Liver (tissue), 9 donors: ENCODE data around the gene ADTRP. TPM values are rescaled to one million over a fixed set of nuclear protein-coding genes. Genes with fewer than 3 reads are reported as not detected.

Experiments used
- DNase-seq: peaks from one replicate; pipeline ENCODE4 v3.0.0-alpha.2; 2017; ENCODE audit warnings: low spot score
- H3K27ac ChIP-seq, 2 donors: one replicate each; pipeline ENCODE4 v1.7.0; 2013; ENCODE audit warnings: inconsistent platforms in 2 of 2, low read length in 2 of 2, control low read depth in 1 of 2, low read depth in 1 of 2, mild to moderate bottlenecking in 1 of 2
- H3K27me3 ChIP-seq, 4 donors: one replicate each; pipeline versions ENCODE4 v1.6.1 to v1.7.0; 2013; ENCODE audit warnings: low read length in 3 of 4, inconsistent platforms in 1 of 4, mild to moderate bottlenecking in 1 of 4, moderate library complexity in 1 of 4; ENCODE audit not compliant: control insufficient read depth in 4 of 4, insufficient read depth in 4 of 4
- H3K36me3 ChIP-seq, 4 donors: one replicate each; pipeline versions ENCODE4 v1.6.1 to v1.7.0; 2013; ENCODE audit warnings: low read length in 3 of 4, mild to moderate bottlenecking in 3 of 4, low read depth in 1 of 4, moderate library complexity in 1 of 4; ENCODE audit not compliant: control insufficient read depth in 4 of 4, insufficient read depth in 3 of 4
- H3K4me1 ChIP-seq, 4 donors: one replicate each; pipeline versions ENCODE4 v1.6.1 to v1.7.0; 2013; ENCODE audit warnings: low read length in 3 of 4, mild to moderate bottlenecking in 3 of 4, moderate library complexity in 1 of 4; ENCODE audit not compliant: control insufficient read depth in 4 of 4, insufficient read depth in 4 of 4
- H3K4me3 ChIP-seq, 3 donors: one replicate each; pipeline versions ENCODE4 v1.6.1 to v1.7.0; 2013; ENCODE audit warnings: low read length in 3 of 3, control low read depth in 1 of 3, low read depth in 1 of 3, mild to moderate bottlenecking in 1 of 3
- H3K9ac ChIP-seq, 2 donors: one replicate each; pipeline ENCODE4 v1.7.0; 2013; ENCODE audit warnings: low read length in 2 of 2, mild to moderate bottlenecking in 2 of 2, moderate library complexity in 2 of 2, control low read depth in 1 of 2, low read depth in 1 of 2
- H3K9me3 ChIP-seq, 4 donors: one replicate each; pipeline versions ENCODE4 v1.6.1 to v1.7.0; 2013; ENCODE audit warnings: low read length in 3 of 4; ENCODE audit not compliant: control insufficient read depth in 4 of 4
- CTCF ChIP-seq: fragments of 150-350 bp; IDR thresholded peaks from 2 replicates; pipeline ENCODE4 v1.5.1; 2017; ENCODE audit warnings: improper control_type of control experiment, low read depth, low read length; ENCODE audit not compliant: missing input control
- EGR1 ChIP-seq, 2 donors: IDR thresholded peaks; 2 replicates each; pipeline ENCODE4 v1.6.1; 2016 to 2018; ENCODE audit warnings: antibody characterized with exemption in 2 of 2, low read depth in 2 of 2
- FOXA1 ChIP-seq: IDR thresholded peaks from 2 replicates; pipeline ENCODE4 v1.6.1; 2016; ENCODE audit warnings: antibody characterized with exemption
- FOXA2 ChIP-seq: IDR thresholded peaks from 2 replicates; pipeline ENCODE4 v1.6.1; 2016; ENCODE audit warnings: antibody characterized with exemption
- HNF4A ChIP-seq, 2 donors: conservative IDR thresholded peaks; 2 replicates each; pipeline ENCODE4 v1.6.1; 2016; ENCODE audit warnings: antibody characterized with exemption in 2 of 2, mild to moderate bottlenecking in 2 of 2
- HNF4G ChIP-seq: IDR thresholded peaks from 2 replicates; pipeline ENCODE4 v1.6.1; 2016; ENCODE audit warnings: antibody characterized with exemption
- JUND ChIP-seq, 2 donors: IDR thresholded peaks; 2 replicates each; pipeline ENCODE4 v1.6.1; 2016; ENCODE audit warnings: antibody characterized with exemption in 2 of 2
- NR2F2 ChIP-seq: IDR thresholded peaks from 2 replicates; pipeline ENCODE4 v1.6.1; 2016; ENCODE audit warnings: antibody characterized with exemption
- RAD21 ChIP-seq, 2 donors: IDR thresholded peaks; 2 replicates each; pipeline ENCODE4 v1.6.1; 2016; ENCODE audit warnings: antibody characterized with exemption in 2 of 2, mild to moderate bottlenecking in 2 of 2
- RXRA ChIP-seq, 2 donors: IDR thresholded peaks; 2 replicates each; pipeline ENCODE4 v1.6.1; 2017 to 2018; ENCODE audit warnings: antibody characterized with exemption in 2 of 2, mild to moderate bottlenecking in 1 of 2
- YY1 ChIP-seq: IDR thresholded peaks from 2 replicates; pipeline ENCODE4 v1.6.1; 2016; ENCODE audit warnings: antibody characterized with exemption, mild to moderate bottlenecking
- WGBS: extraction: QIAGEN DNeasy Blood & Tissue Kit; methylation state at CpG from one replicate; pipeline ENCODE4 v1.1.7; 2013; 5-methylcytosine and 5-hydroxymethylcytosine counted together
- polyA plus RNA-seq, 2 donors: library from polyadenylated mRNA; stranded (reverse) in 1 of 2; unstranded in 1 of 2; fragments of 200-250 nt in 1 of 2; fragments of >200 nt in 1 of 2; fragmentation: Nextera tagmentation in 1 of 2; extraction: Ambion mirVana in 1 of 2; gene quantifications; one replicate each; pipeline versions ENCODE4 v1.2.1 to v1.2.3, GENCODE V29; 2013 to 2015
- total RNA-seq, 2 donors: library from RNA; depleted of rRNA; stranded (reverse); fragments of >200 nt; gene quantifications; one replicate each; pipeline ENCODE4 v1.2.3, GENCODE V29; 2014
- TF ChIP-seq, protein P1 (sequence below): IDR thresholded peaks from 2 replicates; pipeline ENCODE4 v1.6.1; 2016; ENCODE audit warnings: antibody characterized with exemption
- TF ChIP-seq, protein P2 (sequence below): IDR thresholded peaks from 2 replicates; pipeline ENCODE4 v1.6.1; 2016; ENCODE audit warnings: antibody characterized with exemption
- TF ChIP-seq, protein P3 (sequence below): IDR thresholded peaks from 2 replicates; pipeline ENCODE4 v1.6.1; 2016; ENCODE audit warnings: antibody characterized with exemption, mild to moderate bottlenecking
- TF ChIP-seq, protein P4 (sequence below): IDR thresholded peaks from 2 replicates; pipeline ENCODE4 v1.6.1; 2016; ENCODE audit warnings: antibody characterized with exemption
- donor health status: healthy.
- donor health status: healthy.
- donor health status: healthy.
- donor health status: healthy.
- donor health status: healthy.

Gene ADTRP
- total and polyA plus RNA-seq, 4 donors, result 0.21 to 2.0 (median 0.50) TPM; not detected in 1

GRCh38 chr6:11681770-11682169 lies 96.8 kb downstream of the ADTRP start:
- H3K9me3 ChIP-seq, result no peaks in the 10 kb centered on the region
- H3K4me1 ChIP-seq, result peaks cover 0 to 2% (median under 1%) of the 10 kb centered on the region in 4 donors

More at GRCh38 chr6:11681770-11682169, 96.8 kb downstream of the ADTRP start:
- H3K36me3 ChIP-seq, result no peaks in the 10 kb centered on the region
- no peak overlapping the region for H3K4me3 ChIP-seq
- WGBS, result 76% methylated on average over 2 of the region's 2 CpGs
- no peak overlapping the region for H3K9ac ChIP-seq
- DNase-seq, result no peak
- no peak overlapping the region for H3K27ac ChIP-seq
- no peak for TF ChIP-seq HNF4A (conservative IDR thresholded peaks at IDR 0.05)
- no peak for TF ChIP-seq EGR1 (IDR thresholded peaks at IDR 0.05; ENCODE audit: low read depth in 2 of 2)
- TF ChIP-seq, protein P1, sequence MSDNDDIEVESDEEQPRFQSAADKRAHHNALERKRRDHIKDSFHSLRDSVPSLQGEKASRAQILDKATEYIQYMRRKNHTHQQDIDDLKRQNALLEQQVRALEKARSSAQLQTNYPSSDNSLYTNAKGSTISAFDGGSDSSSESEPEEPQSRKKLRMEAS, result no peak
- TF ChIP-seq RAD21 (IDR thresholded peaks at IDR 0.05), result no peak
- TF ChIP-seq FOXA2, result no peak
- TF ChIP-seq, protein P2, sequence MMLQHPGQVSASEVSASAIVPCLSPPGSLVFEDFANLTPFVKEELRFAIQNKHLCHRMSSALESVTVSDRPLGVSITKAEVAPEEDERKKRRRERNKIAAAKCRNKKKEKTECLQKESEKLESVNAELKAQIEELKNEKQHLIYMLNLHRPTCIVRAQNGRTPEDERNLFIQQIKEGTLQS, result no peak
- no peak for TF ChIP-seq RXRA (IDR thresholded peaks at IDR 0.05)
- no peak for TF ChIP-seq NR2F2
- no peak for TF ChIP-seq YY1
- TF ChIP-seq HNF4G, result no peak
- TF ChIP-seq, protein P3, sequence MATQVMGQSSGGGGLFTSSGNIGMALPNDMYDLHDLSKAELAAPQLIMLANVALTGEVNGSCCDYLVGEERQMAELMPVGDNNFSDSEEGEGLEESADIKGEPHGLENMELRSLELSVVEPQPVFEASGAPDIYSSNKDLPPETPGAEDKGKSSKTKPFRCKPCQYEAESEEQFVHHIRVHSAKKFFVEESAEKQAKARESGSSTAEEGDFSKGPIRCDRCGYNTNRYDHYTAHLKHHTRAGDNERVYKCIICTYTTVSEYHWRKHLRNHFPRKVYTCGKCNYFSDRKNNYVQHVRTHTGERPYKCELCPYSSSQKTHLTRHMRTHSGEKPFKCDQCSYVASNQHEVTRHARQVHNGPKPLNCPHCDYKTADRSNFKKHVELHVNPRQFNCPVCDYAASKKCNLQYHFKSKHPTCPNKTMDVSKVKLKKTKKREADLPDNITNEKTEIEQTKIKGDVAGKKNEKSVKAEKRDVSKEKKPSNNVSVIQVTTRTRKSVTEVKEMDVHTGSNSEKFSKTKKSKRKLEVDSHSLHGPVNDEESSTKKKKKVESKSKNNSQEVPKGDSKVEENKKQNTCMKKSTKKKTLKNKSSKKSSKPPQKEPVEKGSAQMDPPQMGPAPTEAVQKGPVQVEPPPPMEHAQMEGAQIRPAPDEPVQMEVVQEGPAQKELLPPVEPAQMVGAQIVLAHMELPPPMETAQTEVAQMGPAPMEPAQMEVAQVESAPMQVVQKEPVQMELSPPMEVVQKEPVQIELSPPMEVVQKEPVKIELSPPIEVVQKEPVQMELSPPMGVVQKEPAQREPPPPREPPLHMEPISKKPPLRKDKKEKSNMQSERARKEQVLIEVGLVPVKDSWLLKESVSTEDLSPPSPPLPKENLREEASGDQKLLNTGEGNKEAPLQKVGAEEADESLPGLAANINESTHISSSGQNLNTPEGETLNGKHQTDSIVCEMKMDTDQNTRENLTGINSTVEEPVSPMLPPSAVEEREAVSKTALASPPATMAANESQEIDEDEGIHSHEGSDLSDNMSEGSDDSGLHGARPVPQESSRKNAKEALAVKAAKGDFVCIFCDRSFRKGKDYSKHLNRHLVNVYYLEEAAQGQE, result no peak
- no peak for TF ChIP-seq CTCF
- TF ChIP-seq JUND (IDR thresholded peaks at IDR 0.05), result no peak
- TF ChIP-seq, protein P4, sequence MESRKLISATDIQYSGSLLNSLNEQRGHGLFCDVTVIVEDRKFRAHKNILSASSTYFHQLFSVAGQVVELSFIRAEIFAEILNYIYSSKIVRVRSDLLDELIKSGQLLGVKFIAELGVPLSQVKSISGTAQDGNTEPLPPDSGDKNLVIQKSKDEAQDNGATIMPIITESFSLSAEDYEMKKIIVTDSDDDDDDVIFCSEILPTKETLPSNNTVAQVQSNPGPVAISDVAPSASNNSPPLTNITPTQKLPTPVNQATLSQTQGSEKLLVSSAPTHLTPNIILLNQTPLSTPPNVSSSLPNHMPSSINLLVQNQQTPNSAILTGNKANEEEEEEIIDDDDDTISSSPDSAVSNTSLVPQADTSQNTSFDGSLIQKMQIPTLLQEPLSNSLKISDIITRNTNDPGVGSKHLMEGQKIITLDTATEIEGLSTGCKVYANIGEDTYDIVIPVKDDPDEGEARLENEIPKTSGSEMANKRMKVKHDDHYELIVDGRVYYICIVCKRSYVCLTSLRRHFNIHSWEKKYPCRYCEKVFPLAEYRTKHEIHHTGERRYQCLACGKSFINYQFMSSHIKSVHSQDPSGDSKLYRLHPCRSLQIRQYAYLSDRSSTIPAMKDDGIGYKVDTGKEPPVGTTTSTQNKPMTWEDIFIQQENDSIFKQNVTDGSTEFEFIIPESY, result no peak
- TF ChIP-seq FOXA1, result no peak
- H3K27me3 ChIP-seq, result no peaks in the 10 kb centered on the region
